ENCODE results near the gene CFB.

CFB gene

DNA sequence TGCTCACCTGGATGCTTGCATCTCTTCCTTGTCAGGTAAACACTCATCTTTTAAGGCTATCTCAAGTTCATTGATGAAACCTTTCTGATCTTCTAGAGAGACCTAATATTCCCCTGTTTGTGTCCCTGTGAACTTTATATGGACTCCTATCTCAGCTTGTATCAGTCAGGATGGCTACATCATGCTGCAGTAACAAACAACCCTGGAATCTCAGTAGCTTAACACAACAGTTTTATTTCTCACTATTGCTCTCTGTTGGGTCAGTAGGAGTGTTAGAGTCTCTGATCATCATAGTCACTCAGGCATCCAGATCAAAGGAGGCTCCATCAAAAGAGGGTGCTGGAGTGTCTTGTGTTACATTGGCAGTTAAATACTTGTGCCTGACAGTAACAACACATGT is 30.5 kb upstream of the CFB start:
- TF ChIP-seq, protein P1, sequence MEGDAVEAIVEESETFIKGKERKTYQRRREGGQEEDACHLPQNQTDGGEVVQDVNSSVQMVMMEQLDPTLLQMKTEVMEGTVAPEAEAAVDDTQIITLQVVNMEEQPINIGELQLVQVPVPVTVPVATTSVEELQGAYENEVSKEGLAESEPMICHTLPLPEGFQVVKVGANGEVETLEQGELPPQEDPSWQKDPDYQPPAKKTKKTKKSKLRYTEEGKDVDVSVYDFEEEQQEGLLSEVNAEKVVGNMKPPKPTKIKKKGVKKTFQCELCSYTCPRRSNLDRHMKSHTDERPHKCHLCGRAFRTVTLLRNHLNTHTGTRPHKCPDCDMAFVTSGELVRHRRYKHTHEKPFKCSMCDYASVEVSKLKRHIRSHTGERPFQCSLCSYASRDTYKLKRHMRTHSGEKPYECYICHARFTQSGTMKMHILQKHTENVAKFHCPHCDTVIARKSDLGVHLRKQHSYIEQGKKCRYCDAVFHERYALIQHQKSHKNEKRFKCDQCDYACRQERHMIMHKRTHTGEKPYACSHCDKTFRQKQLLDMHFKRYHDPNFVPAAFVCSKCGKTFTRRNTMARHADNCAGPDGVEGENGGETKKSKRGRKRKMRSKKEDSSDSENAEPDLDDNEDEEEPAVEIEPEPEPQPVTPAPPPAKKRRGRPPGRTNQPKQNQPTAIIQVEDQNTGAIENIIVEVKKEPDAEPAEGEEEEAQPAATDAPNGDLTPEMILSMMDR (IDR thresholded peaks at IDR 0.05; ENCODE audit: control extremely low read depth, extremely low read depth, low read depth, missing control alignments) = no peak
- DNase-seq (ENCODE audit: extremely low spot score) = no peak
- ChIA-PET CTCF (no interaction called here), POLR2A (no interaction called here)

DNA sequence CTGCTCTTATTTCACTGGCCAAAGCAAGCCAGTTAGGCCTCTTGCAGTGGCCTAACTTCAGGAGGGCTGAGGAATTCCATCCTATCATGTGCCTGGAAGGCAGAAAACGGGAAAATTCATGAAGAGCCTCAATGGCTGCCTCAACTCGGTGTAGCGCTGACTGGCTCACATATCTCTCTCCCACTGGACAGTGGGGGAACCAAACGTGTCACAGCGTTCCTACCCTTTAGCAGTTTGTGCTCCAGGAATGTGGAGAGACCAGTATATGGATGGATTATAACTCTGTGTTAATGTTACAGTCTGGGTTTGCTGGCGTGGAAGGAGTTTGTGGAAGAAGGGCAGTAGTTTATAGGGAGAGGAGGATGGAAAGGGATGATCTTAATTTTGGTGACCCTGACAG is 30.1 kb upstream of the CFB start:
- CTCF ChIA-PET = no interaction called here
- POLR2A ChIA-PET = interaction anchor here (0.7 kb wide), 1 partner anchor 28 kb away, joined by 6 read pairs; no protein-coding TSS in a partner anchor
- DNase-seq (ENCODE audit: extremely low spot score) = no peak
- TF ChIP-seq, protein P1 (IDR thresholded peaks at IDR 0.05; ENCODE audit: control extremely low read depth, extremely low read depth, low read depth, missing control alignments) = no peak

DNA sequence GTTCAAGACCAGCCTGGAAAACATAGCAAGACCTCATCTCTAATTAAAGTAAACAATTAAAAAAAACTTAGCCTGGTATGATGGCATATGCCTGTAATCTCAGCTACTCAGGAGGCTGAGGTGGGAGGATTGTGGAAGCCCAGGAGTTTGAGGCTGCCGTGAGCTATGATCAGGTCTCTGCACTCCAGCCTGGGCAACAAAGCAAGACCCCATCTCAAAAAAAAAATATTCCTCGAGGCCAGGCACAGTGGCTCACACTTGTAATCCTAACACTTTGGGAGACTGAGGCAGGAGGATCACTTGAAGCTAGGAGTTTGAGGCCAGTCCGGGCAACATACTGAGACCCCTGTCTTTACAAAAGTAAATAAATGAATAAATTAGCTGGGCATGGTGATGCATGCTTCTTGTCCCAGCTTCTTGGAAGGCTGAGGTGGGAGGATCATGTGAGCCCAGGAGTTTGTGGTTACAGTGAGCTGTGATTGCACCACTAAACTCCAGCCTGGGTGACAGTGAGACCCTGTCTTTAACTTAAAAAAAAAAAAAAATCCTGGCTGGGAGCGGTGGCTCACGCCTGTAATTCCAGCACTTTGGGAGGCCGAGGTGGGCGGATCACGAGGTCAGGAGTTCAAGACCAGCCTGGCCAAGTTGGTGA is 27.7 kb upstream of the CFB start:
- DNase-seq (ENCODE audit: extremely low spot score) = no peak
- TF ChIP-seq, protein P1 (IDR thresholded peaks at IDR 0.05; ENCODE audit: control extremely low read depth, extremely low read depth, low read depth, missing control alignments) = no peak
- CTCF ChIA-PET = interaction anchor here (0.8 to 1.2 kb wide), 3 partner anchors 12 to 20 kb away, joined by 3 to 4 read pairs (median 3); no protein-coding TSS in a partner anchor
- POLR2A ChIA-PET = interaction anchor here (0.7 kb wide), 1 partner anchor 18 kb away, joined by 8 read pairs; no protein-coding TSS in a partner anchor

DNA sequence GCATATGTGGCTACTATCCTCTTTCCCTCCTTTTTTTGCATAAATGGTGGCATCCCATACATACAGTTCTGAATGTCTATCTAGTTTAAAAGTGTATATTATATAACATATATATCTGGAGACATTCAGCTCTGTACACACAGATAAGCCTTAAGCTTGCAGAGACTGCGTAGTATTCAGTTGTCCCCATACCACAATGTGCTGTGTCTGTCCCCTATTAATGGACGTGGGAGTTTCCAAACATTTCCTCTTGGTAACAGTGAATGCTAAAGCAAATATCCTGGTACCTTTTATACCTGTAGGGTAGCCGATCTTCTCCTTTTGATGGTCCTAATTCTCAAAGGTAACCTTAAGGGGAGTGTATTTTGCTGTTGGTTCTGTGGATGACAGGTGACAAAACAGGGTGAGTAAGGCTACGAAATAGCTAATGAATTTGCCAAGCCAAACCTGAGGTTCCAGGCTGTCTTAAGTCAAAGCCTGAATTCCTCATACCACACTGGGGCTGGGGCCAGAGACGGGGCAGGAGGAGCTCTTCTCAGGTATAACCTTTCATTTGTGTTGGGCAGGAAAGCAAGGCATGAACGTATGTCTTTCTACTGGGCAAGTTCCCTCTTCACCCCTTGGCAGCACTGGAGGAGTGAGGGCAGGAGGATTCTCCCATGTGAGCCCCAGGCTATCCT is 26.1 kb upstream of the CFB start:
- TF ChIP-seq, protein P1 (IDR thresholded peaks at IDR 0.05; ENCODE audit: control extremely low read depth, extremely low read depth, low read depth, missing control alignments) = no peak
- ChIA-PET CTCF (interaction anchor here (0.9 to 1.4 kb wide), 4 partner anchors 10 to 247 kb away, joined by 3 to 4 read pairs (median 4); partner anchors contain the start of gene ZBTB12), POLR2A (no interaction called here)
- no peak for DNase-seq (ENCODE audit: extremely low spot score)

DNA sequence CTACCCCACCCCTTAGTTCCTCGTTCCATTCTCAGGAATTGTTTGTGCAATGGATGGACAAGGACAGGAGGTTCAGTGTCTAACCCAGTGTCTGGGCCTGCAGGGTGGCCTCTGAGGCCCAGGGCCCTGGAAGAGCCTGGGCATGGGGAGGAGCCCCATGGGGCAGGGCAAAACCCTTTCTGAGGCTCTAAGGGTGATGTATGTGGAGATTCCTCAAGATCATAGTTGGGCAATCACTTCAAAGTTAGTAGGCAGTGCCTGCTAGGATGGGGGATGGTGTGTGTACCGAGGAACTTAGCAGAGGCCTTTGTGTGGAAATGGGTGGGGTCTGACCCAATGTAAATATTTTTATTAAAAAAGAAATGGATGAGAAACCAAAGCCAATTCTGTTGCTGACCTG is 25.1 kb upstream of the CFB start:
- ChIA-PET POLR2A (interaction anchor here (1.2 kb wide), 1 partner anchor 58 kb away, joined by 3 read pairs; the partner anchor contains the start of gene NEU1), CTCF (interaction anchor here (0.7 to 1.5 kb wide), 5 partner anchors 9 to 33 kb away, joined by 3 to 4 read pairs (median 4); no protein-coding TSS in a partner anchor)
- TF ChIP-seq, protein P1 (IDR thresholded peaks at IDR 0.05; ENCODE audit: control extremely low read depth, extremely low read depth, low read depth, missing control alignments) = no peak
- no peak for DNase-seq (ENCODE audit: extremely low spot score)

DNA sequence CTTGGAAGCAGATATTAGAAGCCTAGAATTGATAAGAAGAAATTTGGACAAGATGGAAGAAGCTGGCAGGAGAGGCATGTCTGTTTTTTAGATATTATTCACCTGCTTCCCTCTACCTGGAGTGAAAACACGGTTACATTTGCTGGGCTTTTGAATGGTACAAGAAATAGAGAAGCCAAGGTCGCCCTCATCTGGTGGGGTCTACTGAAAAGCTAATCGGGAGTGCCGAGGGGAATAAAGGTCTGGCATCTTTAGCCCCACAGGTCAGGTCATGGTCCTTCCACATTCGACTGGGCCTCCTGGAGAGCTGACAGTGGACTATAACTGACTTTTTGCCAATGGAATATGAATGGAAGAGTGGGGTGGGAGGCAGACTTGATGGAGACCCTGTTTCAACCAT is 23.0 kb upstream of the CFB start:
- POLR2A ChIA-PET = no interaction called here
- TF ChIP-seq, protein P1 (IDR thresholded peaks at IDR 0.05; ENCODE audit: control extremely low read depth, extremely low read depth, low read depth, missing control alignments) = peak; percentile 55
- CTCF ChIA-PET = interaction anchor here (1.0 to 2.8 kb wide), 5 partner anchors 9 to 42 kb away, joined by 3 to 10 read pairs (median 5); no protein-coding TSS in a partner anchor
- DNase-seq (ENCODE audit: extremely low spot score) = no peak

Data from GM10248 (cell line).